HG02938 (cell line): ENCODE results near the gene FMN2.

Experiments used
- ATAC-seq: cut with Tn5 transposase; IDR thresholded peaks from one replicate; pipeline ENCODE4 v1.9.1; 2021; ENCODE audit warnings: mild to moderate bottlenecking, moderate library complexity; ENCODE audit not compliant: unreplicated experiment

The FMN2 gene

GRCh38 chr1:240475832-240476231 is 384.1 kb downstream of the FMN2 start:
- no peak for ATAC-seq

GRCh38 chr1:240478536-240478935 is 386.9 kb downstream of the FMN2 start:
- ATAC-seq: no peak

- no peak for ATAC-seq
Observed at GRCh38 chr1:240484804-240485443, 393.2 kb downstream of the FMN2 start.

GRCh38 chr1:240486611-240487010 is 394.9 kb downstream of the FMN2 start:
- no peak for ATAC-seq

GRCh38 chr1:240487493-240487892 is 395.8 kb downstream of the FMN2 start:
- no peak for ATAC-seq

GRCh38 chr1:240491156-240491555 is 399.5 kb downstream of the FMN2 start:
- no peak for ATAC-seq

- ATAC-seq: no peak
Observed at GRCh38 chr1:240491796-240492195, 400.1 kb downstream of the FMN2 start.

GRCh38 chr1:240492832-240493440 is 401.3 kb downstream of the FMN2 start:
- ATAC-seq: no peak

GRCh38 chr1:240495601-240496000 is 403.9 kb downstream of the FMN2 start:
- no peak for ATAC-seq

- no peak for ATAC-seq
Observed at GRCh38 chr1:240496356-240496755, 404.7 kb downstream of the FMN2 start.

GRCh38 chr1:240496941-240497340 is 405.3 kb downstream of the FMN2 start:
- ATAC-seq: no peak

- no peak for ATAC-seq
Observed at GRCh38 chr1:240497908-240498307, 406.2 kb downstream of the FMN2 start.

GRCh38 chr1:240498335-240498734 is 406.7 kb downstream of the FMN2 start:
- ATAC-seq: no peak

- no peak for ATAC-seq
Observed at GRCh38 chr1:240499012-240499411, 407.3 kb downstream of the FMN2 start.

GRCh38 chr1:240500647-240501046 is 409.0 kb downstream of the FMN2 start:
- ATAC-seq: no peak

GRCh38 chr1:240501115-240501514 is 409.4 kb downstream of the FMN2 start:
- no peak for ATAC-seq

GRCh38 chr1:240503036-240503435 is 411.4 kb downstream of the FMN2 start:
- ATAC-seq: no peak

- ATAC-seq: no peak
Observed at GRCh38 chr1:240503558-240503957, 411.9 kb downstream of the FMN2 start.

GRCh38 chr1:240506176-240506575 is 414.5 kb downstream of the FMN2 start:
- ATAC-seq: no peak

GRCh38 chr1:240508201-240508600 is 416.5 kb downstream of the FMN2 start:
- no peak for ATAC-seq

GRCh38 chr1:240508950-240509349 is 417.3 kb downstream of the FMN2 start:
- no peak for ATAC-seq

- ATAC-seq: no peak
Observed at GRCh38 chr1:240511789-240512188, 420.1 kb downstream of the FMN2 start.

GRCh38 chr1:240515505-240515904 is 423.8 kb downstream of the FMN2 start:
- no peak for ATAC-seq
